Prostate gland (tissue), 2 donors: ENCODE data around the gene MBD6. TPM values are rescaled to one million over a fixed set of nuclear protein-coding genes. Genes with fewer than 3 reads are reported as not detected.
"Not testable (repeated sequence)": the region's sequence is repeated elsewhere in the genome, so short reads cannot be mapped to it uniquely, and the experiment has no call there.

Experiments
- DNase-seq: peaks from one replicate; pipeline ENCODE4 v3.0.0-alpha.2; 2019; ENCODE audit warnings: low spot score
- H3K27ac ChIP-seq, 2 donors: fragments of 200-600 bp; sonication (generic); 2 replicates each; pipeline ENCODE4 v1.5.1; 2017 to 2019
- H3K27me3 ChIP-seq: fragments of 200-600 bp; sonication (generic); replicated peaks from 2 replicates; pipeline ENCODE4 v1.5.1; 2019; ENCODE audit not compliant: insufficient read depth
- H3K36me3 ChIP-seq, 2 donors: fragments of 200-600 bp; sonication (generic); 1 replicate in 1 of 2; 2 replicates in 1 of 2; pipeline versions ENCODE4 v1.5.1 to v1.8.1; 2017 to 2019
- H3K4me1 ChIP-seq: fragments of 200-600 bp; sonication (generic); replicated peaks from 2 replicates; pipeline ENCODE4 v1.5.1; 2019
- H3K4me3 ChIP-seq, 2 donors: fragments of 200-600 bp; sonication (generic); 2 replicates each; pipeline ENCODE4 v1.5.1; 2017 to 2019
- H3K9me3 ChIP-seq: fragments of 200-600 bp; sonication (generic); 2 replicates; pipeline ENCODE4 v1.5.1; 2017
- POLR2A ChIP-seq: fragments of 450-650 bp; IDR thresholded peaks from one replicate; pipeline ENCODE4 v1.6.1; 2016; ENCODE audit warnings: antibody characterized with exemption, mild to moderate bottlenecking
- POLR2AphosphoS5 ChIP-seq: sonication (generic); formaldehyde crosslinking; IDR thresholded peaks from one replicate; pipeline ENCODE4 v1.6.1; 2017; ENCODE audit warnings: antibody characterized with exemption
- WGBS: methylation state at CpG from one replicate; pipeline ENCODE4 v1.1.5; 2018; 5-methylcytosine and 5-hydroxymethylcytosine counted together
- intact Hi-C: fragments of 100-400 bp; cut with DNase I; formaldehyde crosslinking; loops from one replicate; pipeline ENCODE4 v1.14.2; 2022
- total RNA-seq, 2 donors: library from RNA; depleted of rRNA; stranded (reverse); fragments of >200 nt; gene quantifications; one replicate each; pipeline ENCODE4 v1.1.0, GENCODE V29; 2016
- TF ChIP-seq, protein P1 (sequence below), 4 experiments: fragments of 200-600 bp in 2 of 4; fragments of 450-650 bp in 2 of 4; sonication (generic) in 2 of 4; IDR thresholded peaks; 1 replicate in 3 of 4; 2 replicates in 1 of 4; pipeline ENCODE4 v1.5.1; 2016 to 2019; ENCODE audit warnings: antibody characterized with exemption in 4 of 4, mild to moderate bottlenecking in 2 of 4, moderate library complexity in 2 of 4

The MBD6 gene
- total RNA-seq, 2 donors from 2014 or later, result 54.5 to 92.1 TPM

DNA sequence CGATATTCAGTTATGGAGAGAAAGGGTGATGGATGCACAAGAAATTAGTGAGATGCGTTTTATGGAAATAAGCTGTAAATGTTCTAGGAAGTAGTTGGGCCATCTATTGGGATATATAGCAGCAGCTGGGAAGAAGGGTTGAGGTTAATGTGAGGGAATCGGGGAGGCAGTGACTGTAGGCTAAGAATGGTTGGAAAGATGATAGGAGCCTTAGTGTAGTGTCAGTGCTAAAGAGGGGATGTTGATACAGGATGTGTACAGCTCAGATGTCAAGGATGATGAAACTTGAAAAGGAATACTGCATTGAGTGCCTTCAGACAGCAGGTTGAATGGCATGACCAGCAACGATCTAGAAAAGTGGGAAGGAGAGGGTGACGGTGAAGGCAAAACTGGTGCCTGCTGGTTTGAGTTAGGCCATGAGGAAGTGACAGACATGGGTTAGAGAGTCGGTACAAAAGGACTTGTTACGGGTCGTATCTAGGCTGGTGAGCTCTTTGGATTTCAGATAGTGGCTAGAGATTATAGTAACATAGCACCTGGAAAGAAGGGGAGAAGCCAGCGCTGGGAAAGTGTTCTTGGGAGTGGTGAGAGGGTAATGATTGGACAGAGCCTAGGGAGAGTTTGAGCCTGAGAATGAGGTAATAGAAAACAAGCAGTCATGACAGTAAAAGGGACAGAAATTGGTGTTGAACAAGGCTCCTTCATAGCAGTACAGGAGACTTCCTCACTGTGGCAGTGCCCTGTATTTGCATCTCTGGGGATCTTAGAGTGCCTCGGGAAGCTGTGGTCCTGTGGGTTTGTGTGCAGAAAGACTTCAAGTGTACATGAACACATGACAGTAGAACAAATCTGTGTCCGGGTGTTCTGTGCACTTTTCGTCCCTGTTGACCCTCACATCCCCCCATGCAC, 25.1 kb upstream of the MBD6 start:
- DNase-seq, result no peak
- TF ChIP-seq, protein P1, sequence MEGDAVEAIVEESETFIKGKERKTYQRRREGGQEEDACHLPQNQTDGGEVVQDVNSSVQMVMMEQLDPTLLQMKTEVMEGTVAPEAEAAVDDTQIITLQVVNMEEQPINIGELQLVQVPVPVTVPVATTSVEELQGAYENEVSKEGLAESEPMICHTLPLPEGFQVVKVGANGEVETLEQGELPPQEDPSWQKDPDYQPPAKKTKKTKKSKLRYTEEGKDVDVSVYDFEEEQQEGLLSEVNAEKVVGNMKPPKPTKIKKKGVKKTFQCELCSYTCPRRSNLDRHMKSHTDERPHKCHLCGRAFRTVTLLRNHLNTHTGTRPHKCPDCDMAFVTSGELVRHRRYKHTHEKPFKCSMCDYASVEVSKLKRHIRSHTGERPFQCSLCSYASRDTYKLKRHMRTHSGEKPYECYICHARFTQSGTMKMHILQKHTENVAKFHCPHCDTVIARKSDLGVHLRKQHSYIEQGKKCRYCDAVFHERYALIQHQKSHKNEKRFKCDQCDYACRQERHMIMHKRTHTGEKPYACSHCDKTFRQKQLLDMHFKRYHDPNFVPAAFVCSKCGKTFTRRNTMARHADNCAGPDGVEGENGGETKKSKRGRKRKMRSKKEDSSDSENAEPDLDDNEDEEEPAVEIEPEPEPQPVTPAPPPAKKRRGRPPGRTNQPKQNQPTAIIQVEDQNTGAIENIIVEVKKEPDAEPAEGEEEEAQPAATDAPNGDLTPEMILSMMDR (IDR thresholded peaks at IDR 0.05), result no peak
- no peak for TF ChIP-seq POLR2AphosphoS5
- TF ChIP-seq POLR2A, result no peak
- H3K4me3 ChIP-seq, result no peak overlapping the region
- WGBS, result 93% methylated on average over 12 of the region's 12 CpGs
- H3K4me1 ChIP-seq, result no peaks in the 10 kb centered on the region
- intact Hi-C loops, result no loop called here
- no peak overlapping the region for H3K27ac ChIP-seq
- H3K27me3 ChIP-seq, result no peaks in the 10 kb centered on the region
- peaks cover 4 to 8% of the 10 kb centered on the region in 2 donors for H3K36me3 ChIP-seq
- no peaks in the 10 kb centered on the region for H3K9me3 ChIP-seq

DNA sequence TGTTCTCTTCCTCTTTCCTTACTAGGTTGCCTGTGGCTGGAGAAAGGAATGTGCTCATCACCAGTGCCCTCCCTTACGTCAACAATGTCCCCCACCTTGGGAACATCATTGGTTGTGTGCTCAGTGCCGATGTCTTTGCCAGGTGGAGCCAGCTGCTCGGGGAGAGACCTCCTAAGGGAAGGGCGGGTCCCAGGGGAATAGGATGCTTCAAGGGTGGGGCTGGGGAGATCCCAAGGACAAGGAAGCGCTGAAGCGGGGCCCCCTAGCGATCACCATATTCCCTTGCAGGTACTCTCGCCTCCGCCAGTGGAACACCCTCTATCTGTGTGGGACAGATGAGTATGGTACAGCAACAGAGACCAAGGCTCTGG, 24.5 kb upstream of the MBD6 start:
- Histone ChIP-seq H3K27ac (no peak overlapping the region), H3K36me3 (peaks cover 4 to 8% of the 10 kb centered on the region in 2 donors), H3K9me3 (no peaks in the 10 kb centered on the region), H3K4me1 (no peaks in the 10 kb centered on the region), H3K4me3 (no peak overlapping the region), H3K27me3 (no peaks in the 10 kb centered on the region)
- TF ChIP-seq POLR2AphosphoS5, result no peak
- TF ChIP-seq, protein P1 (IDR thresholded peaks at IDR 0.05), result no peak
- TF ChIP-seq POLR2A, result no peak
- intact Hi-C loops, result no loop called here
- WGBS, result 78% methylated on average over 9 of the region's 9 CpGs
- DNase-seq, result no peak

- no peak for DNase-seq
- 89% methylated on average over 4 of the region's 4 CpGs for WGBS
Observed at GRCh38 chr12:57498571-57498970, 24.1 kb upstream of the MBD6 start.

GRCh38 chr12:57500213-57500612, 22.4 kb upstream of the MBD6 start:
- Histone ChIP-seq H3K27ac (no peak overlapping the region), H3K9me3 (no peaks in the 10 kb centered on the region), H3K36me3 (peaks cover 7 to 8% of the 10 kb centered on the region in 2 donors), H3K4me1 (no peaks in the 10 kb centered on the region), H3K27me3 (no peaks in the 10 kb centered on the region), H3K4me3 (no peak overlapping the region)
- intact Hi-C loops, result no loop called here
- no peak for DNase-seq
- WGBS, result 94% methylated on average over 11 of the region's 11 CpGs
- TF ChIP-seq POLR2A (no peak), POLR2AphosphoS5 (no peak)
- TF ChIP-seq, protein P1 (IDR thresholded peaks at IDR 0.05), result no peak

More at GRCh38 chr12:57498571-57498970, 24.1 kb upstream of the MBD6 start:
- no peak for TF ChIP-seq POLR2A
- TF ChIP-seq, protein P1 (IDR thresholded peaks at IDR 0.05), result no peak
- no peak for TF ChIP-seq POLR2AphosphoS5
- Histone ChIP-seq H3K27me3 (no peaks in the 10 kb centered on the region), H3K9me3 (no peaks in the 10 kb centered on the region), H3K4me3 (no peak overlapping the region), H3K36me3 (peaks cover 4 to 8% of the 10 kb centered on the region in 2 donors), H3K27ac (no peak overlapping the region), H3K4me1 (no peaks in the 10 kb centered on the region)
- intact Hi-C loops, result no loop called here

DNA sequence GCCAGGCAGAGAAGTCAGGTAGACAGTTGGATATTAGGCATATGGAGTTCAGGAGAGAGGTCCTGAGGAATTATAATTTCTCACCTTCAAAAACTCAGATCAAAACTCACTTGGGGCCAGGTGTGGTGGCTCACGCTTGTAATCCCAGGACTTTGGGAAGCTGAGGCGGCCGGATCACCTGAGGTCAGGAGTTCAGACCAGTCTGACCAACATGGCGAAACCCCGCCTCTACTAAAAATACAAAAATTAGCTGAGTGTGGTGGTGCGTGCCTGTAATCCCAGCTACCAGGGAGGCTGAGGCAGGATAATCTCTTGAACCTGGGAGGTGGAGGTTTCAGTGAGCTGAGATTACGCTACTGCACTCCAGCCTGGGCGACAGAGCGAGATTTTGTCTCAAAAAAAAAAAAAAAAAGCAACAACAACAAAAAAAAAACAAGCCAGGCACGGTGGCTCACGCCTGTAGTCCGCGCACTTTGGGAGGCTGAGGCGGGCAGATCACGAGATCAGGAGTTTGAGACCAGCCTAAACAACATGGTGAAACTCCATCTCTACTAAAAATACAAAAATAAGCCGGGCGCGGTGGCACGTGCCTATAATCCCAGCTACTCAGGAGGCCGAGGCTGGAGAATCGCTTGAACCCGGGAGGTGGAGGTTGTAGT, 20.2 kb upstream of the MBD6 start:
- intact Hi-C loops, result not testable (repeated sequence)
- 95% methylated on average over 22 of the region's 22 CpGs for WGBS

DNA sequence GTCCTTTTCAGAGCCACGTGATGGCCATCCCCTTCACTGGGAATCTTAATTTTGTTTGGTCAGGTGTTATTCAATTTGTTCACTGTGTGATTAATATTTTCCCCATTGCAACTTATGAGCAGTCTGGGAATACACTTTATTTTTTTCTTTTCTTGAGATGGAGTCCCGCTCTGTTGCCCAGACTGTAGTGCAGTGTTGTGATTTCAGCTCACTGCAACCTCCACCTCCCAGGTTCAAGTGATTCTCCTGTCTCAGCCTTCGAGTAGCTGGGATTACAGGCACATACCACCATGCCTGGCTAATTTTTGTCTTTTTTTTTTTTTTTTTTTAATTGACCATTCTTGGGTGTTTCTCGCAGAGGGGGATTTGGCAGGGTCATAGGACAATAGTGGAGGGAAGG, 16.1 kb upstream of the MBD6 start:
- H3K36me3 ChIP-seq, H3K27ac ChIP-seq, intact Hi-C loops, H3K4me1 ChIP-seq, DNase-seq, H3K27me3 ChIP-seq, H3K4me3 ChIP-seq, H3K9me3 ChIP-seq: not testable (repeated sequence)
- WGBS, result 74% methylated on average over 4 of the region's 4 CpGs

More for the DNA sequence above, 20.2 kb upstream of the MBD6 start:
- not testable (repeated sequence) for H3K4me3 ChIP-seq, H3K9me3 ChIP-seq, H3K4me1 ChIP-seq, H3K36me3 ChIP-seq, DNase-seq, H3K27ac ChIP-seq, H3K27me3 ChIP-seq

GRCh38 chr12:57507796-57508195, 14.8 kb upstream of the MBD6 start:
- H3K36me3 ChIP-seq, H3K9me3 ChIP-seq, H3K4me3 ChIP-seq, intact Hi-C loops, H3K27me3 ChIP-seq, DNase-seq, H3K4me1 ChIP-seq, H3K27ac ChIP-seq: not testable (repeated sequence)
- WGBS, result 97% methylated on average over 7 of the region's 28 CpGs
